Epithelial cell of alveolus of lung (primary cell): ENCODE measurements around the gene PIP4K2B. TPM values are rescaled to one million over a fixed set of nuclear protein-coding genes. Genes with fewer than 3 reads are reported as not detected.

Source experiments
- total RNA-seq: library from RNA; depleted of rRNA; stranded (reverse); fragments of >200 nt; gene quantifications from 2 replicates; pipeline ENCODE4 v1.2.1, GENCODE V29; 2015

The PIP4K2B gene
- 38.3 and 41.2 TPM in 2 replicates for total RNA-seq

DNA sequence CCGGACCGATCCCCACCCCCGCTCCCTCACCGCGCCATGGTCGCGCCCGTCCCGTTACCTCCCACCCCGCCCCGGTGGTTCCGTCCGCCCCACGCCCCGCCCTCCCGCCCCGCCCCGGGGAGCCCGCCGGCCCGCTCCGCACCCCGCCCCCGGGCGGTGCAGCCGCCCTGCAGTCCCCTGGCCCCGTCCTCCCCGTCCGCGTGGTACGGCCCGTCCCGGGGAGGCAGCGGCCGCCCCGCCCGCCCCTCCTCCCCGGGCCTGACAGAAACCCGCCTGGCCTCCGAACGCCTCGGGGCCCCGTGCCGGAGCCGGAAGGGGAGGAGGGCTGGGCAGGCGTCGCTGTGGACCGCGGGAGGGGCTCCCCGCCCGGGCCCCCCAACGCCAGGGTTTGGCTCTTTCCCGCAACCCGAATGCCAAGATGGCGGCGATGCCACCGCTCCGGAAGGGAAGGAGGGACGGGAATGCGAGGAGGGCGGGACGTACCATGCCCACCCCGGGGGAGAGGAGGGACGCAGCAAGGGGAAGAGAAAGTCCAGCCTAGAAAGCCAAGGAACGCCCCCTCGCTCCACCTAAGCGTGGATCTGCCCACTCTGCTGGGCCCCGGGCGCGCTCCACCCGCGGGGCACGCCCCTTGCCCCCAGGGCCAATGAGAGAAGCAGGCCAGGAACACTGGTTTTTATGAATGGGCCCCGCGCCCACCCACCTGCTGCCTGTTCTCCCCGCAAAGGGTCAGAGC is at the start of gene PIP4K2B:
Gene PIP4K2B, minus strand, starts transcription at position 56 of the 736 bp plus-strand sequence. CDS start 132 bp downstream, outside the sequence.

GRCh38 chr17:38824899-38825761 is 25.8 kb upstream of the PIP4K2B start, which contains the start of gene CWC25:
CWC25 (minus strand) TSS chr17:38825321; CDS start chr17:38825183, 138 bp downstream.

DNA sequence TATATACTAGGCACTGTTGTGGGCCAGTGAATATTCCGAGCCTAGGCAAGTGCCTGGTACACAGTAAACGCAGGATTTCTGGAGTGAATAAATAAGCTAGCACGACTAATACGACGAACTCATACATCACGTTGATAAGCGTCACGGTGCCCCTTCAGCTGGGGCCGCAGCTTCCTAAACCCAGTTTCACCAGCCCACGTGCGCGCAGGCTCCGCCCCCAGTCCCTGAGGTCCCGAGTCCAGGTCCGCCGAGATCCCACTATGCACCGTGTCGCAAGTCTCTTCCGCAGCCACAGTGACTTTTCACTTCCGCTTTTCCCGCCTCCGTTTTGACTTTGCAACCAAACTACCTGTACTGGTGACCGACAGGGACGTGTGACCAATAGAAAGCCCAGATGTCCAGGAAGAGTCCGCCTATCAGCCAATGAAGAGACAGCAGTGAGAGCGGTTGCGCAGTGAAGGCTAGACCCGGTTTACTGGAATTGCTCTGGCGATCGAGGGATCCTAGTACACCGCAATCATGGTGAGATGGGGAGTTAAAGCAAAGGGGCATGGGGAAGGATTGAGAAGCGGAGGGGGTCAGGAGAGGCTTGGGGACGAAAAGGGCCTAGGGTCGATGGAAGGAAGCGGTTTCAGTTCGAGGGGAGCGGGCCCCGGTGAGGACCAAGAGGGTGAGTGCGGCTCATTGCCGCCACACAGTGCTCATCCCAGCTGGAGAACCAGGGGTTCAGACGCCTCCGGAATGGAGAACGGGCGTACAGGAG is 46.9 kb downstream of the PIP4K2B start, which contains the start of gene PSMB3:
Gene PSMB3, plus strand, starts transcription at position 434 of the 763 bp plus-strand sequence. Its CDS starts 86 bp downstream, at position 520.

DNA sequence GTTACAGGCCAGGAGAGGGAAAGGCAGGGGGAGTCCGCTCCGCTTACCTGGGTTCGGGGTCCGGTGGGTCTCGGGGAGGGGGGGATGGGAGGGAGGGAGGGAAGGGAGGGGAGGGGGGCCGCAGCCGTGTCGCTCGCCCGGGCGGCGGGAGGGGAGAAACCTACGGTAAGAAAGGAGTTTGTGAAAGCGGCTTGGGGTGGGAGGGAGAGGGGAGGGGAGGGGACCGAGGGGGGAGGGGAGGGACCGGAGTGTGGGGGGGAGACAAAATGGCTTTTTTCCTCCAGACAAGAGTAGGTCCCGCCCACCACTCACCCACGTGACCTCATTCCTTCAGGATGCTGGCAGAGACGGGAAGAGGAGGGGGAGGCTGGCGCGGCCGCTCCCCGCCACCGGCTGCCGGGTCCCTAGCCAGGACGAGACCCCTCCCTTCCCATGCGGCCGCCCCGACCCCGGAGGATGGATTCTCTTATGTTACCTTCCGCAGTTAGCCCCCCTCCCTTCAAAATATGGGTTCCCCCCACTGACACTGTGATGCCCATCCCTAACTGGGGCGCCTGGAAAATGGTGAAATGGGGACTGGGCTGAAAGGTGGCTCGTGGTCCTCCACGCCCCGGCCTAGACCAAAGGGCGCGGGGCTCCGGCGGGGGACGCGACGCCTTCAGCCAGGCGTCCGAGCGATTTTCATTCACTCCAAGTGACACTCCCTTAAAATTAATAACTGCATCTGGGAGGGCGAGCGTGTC is 51.0 kb downstream of the PIP4K2B start, which contains the start of gene PCGF2:
Gene PCGF2, minus strand, starts transcription at position 188 of the 743 bp plus-strand sequence. CDS start 7,934 bp downstream, outside the sequence.

GRCh38 chr17:38729886-38730525 is 69.3 kb downstream of the PIP4K2B start, which contains the start of gene CISD3:
CISD3 (plus strand) TSS chr17:38730341; CDS start chr17:38730359, 18 bp downstream.

Other genes starting within 250 kb of the PIP4K2B start
- gene SRCIN1, start 193.6 kb downstream of the PIP4K2B start, total RNA-seq, result not detected in 2 replicates
- 2.1 and 3.4 TPM in 2 replicates for gene EPOP, start 124.6 kb downstream of the PIP4K2B start, total RNA-seq
- 15.4 and 37.1 TPM in 2 replicates for gene MLLT6, start 94.3 kb downstream of the PIP4K2B start, total RNA-seq
- 5.4 and 8.7 TPM in 2 replicates for gene CISD3, start 69.2 kb downstream of the PIP4K2B start, total RNA-seq
- gene PCGF2, start 51.2 kb downstream of the PIP4K2B start, total RNA-seq, result 6.3 and 15.2 TPM in 2 replicates
- gene PSMB3, start 46.8 kb downstream of the PIP4K2B start, total RNA-seq, result 199 and 334 TPM in 2 replicates
- gene CWC25, start 25.8 kb upstream of the PIP4K2B start, total RNA-seq, result 7.4 and 9.1 TPM in 2 replicates
- 1,457 and 2,542 TPM in 2 replicates for gene RPL23, start 54.2 kb upstream of the PIP4K2B start, total RNA-seq
- 135 and 232 TPM in 2 replicates for gene LASP1, start 70.5 kb upstream of the PIP4K2B start, total RNA-seq
- not detected in 2 replicates for gene FBXO47, start 167.8 kb upstream of the PIP4K2B start, total RNA-seq